GM10248 (cell line): ENCODE results near the gene SLC19A3.

Source experiments
- CTCF ChIA-PET: fragments of 300-600 bp; sonication (Branson Sonifier 250); formaldehyde crosslinking; extraction: SDS; loops from one replicate; lab custom pipeline; 2021; ENCODE audit warnings: antibody characterized with exemption; lab: Yijun Ruan, JAX
- POLR2A ChIA-PET: fragments of 350-650 bp; sonication (Branson Sonifier 250); formaldehyde crosslinking; extraction: SDS; loops from one replicate; lab custom pipeline; 2020; ENCODE audit warnings: antibody characterized with exemption; lab: Yijun Ruan, JAX
- DNase-seq: peaks from one replicate; pipeline ENCODE4 v3.0.0; 2012; ENCODE audit errors: extremely low spot score
- TF ChIP-seq, protein P1 (sequence below): IDR thresholded peaks from 2 replicates; pipeline ENCODE4 v1.5.1; 2012; ENCODE audit warnings: mild to moderate bottlenecking, low read depth; ENCODE audit errors: extremely low read depth, missing control alignments, control extremely low read depth

The SLC19A3 gene

DNA sequence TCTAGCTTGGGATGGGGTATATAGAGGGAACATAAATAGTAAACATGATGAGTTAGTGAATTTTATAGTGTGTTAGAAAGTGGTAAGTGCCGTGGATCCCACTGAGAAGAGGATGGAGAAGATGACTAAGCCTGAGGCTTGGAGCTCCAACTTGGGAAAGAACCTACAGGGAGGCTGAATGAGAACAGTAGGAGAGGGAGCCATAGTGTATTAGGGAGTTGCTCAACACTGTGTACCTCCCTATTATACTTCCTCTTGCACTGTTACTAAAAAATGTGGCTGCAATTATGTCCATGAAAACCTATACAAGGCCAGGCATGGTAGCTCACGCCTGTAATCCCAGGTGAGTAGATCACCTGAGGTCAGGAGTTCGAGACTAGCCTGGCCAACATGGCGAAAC lies 2.9 kb upstream of the SLC19A3 start:
- TF ChIP-seq, protein P1, sequence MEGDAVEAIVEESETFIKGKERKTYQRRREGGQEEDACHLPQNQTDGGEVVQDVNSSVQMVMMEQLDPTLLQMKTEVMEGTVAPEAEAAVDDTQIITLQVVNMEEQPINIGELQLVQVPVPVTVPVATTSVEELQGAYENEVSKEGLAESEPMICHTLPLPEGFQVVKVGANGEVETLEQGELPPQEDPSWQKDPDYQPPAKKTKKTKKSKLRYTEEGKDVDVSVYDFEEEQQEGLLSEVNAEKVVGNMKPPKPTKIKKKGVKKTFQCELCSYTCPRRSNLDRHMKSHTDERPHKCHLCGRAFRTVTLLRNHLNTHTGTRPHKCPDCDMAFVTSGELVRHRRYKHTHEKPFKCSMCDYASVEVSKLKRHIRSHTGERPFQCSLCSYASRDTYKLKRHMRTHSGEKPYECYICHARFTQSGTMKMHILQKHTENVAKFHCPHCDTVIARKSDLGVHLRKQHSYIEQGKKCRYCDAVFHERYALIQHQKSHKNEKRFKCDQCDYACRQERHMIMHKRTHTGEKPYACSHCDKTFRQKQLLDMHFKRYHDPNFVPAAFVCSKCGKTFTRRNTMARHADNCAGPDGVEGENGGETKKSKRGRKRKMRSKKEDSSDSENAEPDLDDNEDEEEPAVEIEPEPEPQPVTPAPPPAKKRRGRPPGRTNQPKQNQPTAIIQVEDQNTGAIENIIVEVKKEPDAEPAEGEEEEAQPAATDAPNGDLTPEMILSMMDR: no peak
- CTCF ChIA-PET: interaction anchor here (1.2 to 1.5 kb wide), 2 partner anchors 10 to 170 kb away, joined by 3 read pairs; no protein-coding TSS in a partner anchor

DNA sequence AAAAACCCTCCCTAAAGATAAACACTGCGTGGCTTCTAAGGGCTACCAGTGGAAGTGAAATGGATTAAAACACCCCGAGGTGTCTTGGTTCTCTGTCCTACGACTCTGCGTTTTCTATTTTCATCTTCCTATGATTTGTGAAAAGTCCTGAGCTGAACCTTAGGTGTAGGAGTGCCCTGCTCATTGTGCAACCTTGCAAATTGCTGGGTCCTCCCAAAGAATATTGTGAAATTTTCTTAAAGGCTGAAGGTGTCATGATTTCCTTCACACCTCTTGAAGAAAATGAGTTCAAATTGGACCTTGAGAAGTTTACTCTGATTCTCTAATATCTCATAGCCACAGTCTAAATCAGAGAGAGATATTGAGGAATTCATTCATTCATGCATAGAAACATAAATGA lies 1.8 kb upstream of the SLC19A3 start:
- POLR2A ChIA-PET: no interaction called here
- DNase-seq: no peak
- CTCF ChIA-PET: no interaction called here
- TF ChIP-seq, protein P1: no peak

More for the DNA sequence above, 2.9 kb upstream of the SLC19A3 start:
- DNase-seq: no peak
- POLR2A ChIA-PET: no interaction called here

DNA sequence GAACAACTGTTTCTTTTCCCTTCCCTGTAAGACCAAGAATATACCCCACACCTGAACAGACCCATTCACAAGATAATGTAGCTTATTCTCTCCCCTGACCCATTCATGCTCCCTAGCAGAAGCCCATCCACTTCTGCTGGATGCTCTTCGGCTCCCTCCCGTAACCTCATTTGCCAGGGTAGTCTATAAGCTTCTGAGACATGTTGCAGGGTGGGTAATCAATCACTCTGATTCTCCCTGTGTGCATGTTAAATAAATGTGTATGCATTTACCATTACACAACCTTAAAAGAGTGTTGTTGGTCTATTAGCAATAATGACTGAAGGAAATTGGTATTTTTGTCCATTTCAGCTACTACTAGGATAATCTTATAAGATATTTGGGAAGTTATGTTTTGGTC lies 1.3 kb downstream of the SLC19A3 start:
- ChIA-PET POLR2A (no interaction called here), CTCF (interaction anchor here (1.4 to 2.9 kb wide), 3 partner anchors 50 to 146 kb away, joined by 3 to 9 read pairs (median 8); no protein-coding TSS in a partner anchor)
- DNase-seq: no peak
- TF ChIP-seq, protein P1: no peak

DNA sequence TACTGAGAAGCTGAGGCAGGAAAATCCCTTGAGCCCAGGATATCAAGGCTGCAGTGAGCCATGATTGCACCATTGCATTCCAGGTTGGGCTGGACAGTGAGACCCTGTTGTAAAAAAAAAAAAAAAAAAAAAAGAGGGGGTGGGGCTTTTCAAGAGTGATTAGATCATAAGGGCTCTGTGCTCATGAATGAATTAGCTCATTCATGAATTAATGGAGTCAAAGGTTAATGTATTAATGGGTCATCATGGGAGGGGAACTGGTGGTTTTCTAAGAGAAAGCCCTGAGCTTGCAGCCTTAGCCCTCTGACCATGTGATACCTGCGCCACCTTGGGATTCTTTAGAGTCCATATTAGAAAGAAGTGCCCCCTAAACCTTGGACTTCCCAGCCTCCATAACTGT lies 4.5 kb downstream of the SLC19A3 start:
- DNase-seq: no peak
- TF ChIP-seq, protein P1: no peak
- CTCF ChIA-PET: interaction anchor here (1.6 kb wide), 1 partner anchor 52 kb away, joined by 5 read pairs; no protein-coding TSS in a partner anchor
- POLR2A ChIA-PET: interaction anchor here (0.7 kb wide), 1 partner anchor 61 kb away, joined by 6 read pairs; no protein-coding TSS in a partner anchor

DNA sequence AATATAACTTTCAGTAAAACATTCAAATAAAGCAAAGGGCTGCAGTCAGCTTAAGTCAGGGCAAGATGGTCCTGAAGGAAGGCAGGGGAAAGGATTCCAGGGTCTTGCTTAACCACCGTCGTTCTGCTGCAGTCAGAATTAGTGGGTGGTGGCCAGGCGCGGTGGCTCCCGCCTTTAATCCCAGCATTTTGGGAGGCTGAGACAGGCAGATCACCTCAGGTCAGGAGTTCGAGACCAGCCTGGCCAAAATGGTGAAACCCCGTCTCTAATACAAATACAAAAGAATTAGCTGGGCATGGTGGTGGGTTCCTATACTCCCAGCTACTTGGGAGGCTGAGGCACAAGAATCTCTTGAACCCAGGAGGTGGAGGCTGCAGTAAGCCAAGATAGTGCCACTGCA lies 6.8 kb downstream of the SLC19A3 start:
- DNase-seq: no peak
- ChIA-PET POLR2A (no interaction called here), CTCF (interaction anchor here (1.4 to 2.9 kb wide), 2 partner anchors 53 to 55 kb away, joined by 5 to 8 read pairs; no protein-coding TSS in a partner anchor)
- TF ChIP-seq, protein P1: no peak

DNA sequence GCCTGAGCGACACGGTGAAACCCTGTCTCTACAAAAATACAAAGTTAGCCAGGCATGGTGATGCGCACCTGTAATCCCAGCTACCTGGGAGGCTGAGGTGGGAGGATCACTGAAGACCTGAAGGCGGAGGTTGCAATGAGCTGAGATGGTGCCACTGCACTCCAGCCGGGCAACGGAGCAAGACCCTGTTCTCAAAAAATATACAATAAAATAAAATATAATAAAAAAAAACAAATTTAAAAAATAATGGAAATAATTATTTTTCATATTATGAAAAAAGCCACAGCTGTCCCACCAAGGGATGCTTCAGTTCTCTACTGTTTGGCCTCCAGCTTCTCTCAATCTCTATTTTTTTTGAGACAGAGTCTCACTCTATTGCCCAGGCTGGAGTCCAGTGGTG lies 10.4 kb downstream of the SLC19A3 start:
- ChIA-PET POLR2A (no interaction called here), CTCF (interaction anchor here (1.0 to 1.7 kb wide), 3 partner anchors 9 to 59 kb away, joined by 3 read pairs; no protein-coding TSS in a partner anchor)
- no peak for DNase-seq
- TF ChIP-seq, protein P1: no peak
